ENCODE data around the gene SLC17A9.

DNA sequence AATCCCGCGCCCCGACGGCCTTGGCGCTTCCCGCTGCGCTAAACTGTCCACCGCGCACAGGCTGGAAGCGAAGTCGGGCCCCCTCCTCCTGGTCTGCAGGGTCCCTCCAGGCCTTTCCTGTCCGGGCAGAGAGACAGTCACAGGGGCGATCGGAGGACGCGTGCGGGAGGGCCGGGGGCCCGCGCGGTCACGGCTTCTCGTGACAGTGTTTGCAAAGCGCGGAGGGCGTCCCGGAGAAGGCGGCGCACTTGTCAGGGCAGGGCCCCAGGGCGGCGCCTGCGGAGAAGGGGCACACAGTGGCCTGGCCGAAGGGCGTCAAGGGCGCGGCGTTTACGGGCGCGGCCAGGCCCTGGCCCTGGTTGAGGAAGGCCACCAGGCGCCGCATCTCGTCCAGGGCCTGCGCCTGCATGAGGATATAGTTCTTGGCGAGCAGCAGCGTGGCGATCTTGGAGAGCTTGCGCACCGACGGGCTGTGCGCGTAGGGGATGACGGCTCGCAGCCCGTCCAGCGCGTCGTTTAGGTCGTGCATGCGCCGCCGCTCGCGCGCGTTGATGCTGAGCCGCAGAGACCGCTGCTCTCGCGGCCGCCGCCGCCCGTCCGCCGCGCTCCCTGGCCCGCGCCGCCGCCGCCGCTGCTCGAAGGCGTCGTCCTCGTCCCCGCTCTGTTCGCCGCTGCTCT, 53.5 kb downstream of the SLC17A9 start:
- TF ChIP-seq, protein P1, sequence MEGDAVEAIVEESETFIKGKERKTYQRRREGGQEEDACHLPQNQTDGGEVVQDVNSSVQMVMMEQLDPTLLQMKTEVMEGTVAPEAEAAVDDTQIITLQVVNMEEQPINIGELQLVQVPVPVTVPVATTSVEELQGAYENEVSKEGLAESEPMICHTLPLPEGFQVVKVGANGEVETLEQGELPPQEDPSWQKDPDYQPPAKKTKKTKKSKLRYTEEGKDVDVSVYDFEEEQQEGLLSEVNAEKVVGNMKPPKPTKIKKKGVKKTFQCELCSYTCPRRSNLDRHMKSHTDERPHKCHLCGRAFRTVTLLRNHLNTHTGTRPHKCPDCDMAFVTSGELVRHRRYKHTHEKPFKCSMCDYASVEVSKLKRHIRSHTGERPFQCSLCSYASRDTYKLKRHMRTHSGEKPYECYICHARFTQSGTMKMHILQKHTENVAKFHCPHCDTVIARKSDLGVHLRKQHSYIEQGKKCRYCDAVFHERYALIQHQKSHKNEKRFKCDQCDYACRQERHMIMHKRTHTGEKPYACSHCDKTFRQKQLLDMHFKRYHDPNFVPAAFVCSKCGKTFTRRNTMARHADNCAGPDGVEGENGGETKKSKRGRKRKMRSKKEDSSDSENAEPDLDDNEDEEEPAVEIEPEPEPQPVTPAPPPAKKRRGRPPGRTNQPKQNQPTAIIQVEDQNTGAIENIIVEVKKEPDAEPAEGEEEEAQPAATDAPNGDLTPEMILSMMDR (conservative IDR thresholded peaks at IDR 0.05; ENCODE audit: low read depth, low read length) = no peak
- no peak for TF ChIP-seq EZH2 (IDR thresholded peaks at IDR 0.05; ENCODE audit: low read length, unreplicated experiment)
